Measurements from ENCODE around the gene ATF6.

ATF6 gene

DNA sequence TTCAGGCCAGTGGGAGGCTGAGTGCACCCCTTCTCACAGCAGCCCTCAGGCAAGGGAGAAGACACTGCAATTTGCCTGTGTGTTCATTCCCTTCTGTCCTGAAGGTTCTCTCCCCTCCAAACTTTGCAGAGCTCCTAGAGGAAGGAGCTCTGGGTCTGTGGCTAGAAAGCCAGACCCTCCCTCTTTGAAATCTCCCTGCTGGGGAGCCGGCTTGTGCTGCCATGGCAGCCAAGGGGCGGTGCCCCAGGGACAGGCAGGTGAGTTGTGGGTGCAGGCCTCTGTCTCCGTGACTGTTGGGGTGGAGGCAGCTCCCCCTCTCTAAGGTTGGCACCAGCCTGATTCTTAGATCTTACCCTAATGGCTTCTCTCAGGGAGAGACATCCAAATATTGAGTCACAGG is 204.5 kb downstream of the ATF6 start:
- H3K4me3 ChIP-seq (ENCODE audit: low read depth, low read length) = no peak overlapping the region
- TF ChIP-seq, protein P1, sequence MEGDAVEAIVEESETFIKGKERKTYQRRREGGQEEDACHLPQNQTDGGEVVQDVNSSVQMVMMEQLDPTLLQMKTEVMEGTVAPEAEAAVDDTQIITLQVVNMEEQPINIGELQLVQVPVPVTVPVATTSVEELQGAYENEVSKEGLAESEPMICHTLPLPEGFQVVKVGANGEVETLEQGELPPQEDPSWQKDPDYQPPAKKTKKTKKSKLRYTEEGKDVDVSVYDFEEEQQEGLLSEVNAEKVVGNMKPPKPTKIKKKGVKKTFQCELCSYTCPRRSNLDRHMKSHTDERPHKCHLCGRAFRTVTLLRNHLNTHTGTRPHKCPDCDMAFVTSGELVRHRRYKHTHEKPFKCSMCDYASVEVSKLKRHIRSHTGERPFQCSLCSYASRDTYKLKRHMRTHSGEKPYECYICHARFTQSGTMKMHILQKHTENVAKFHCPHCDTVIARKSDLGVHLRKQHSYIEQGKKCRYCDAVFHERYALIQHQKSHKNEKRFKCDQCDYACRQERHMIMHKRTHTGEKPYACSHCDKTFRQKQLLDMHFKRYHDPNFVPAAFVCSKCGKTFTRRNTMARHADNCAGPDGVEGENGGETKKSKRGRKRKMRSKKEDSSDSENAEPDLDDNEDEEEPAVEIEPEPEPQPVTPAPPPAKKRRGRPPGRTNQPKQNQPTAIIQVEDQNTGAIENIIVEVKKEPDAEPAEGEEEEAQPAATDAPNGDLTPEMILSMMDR (IDR thresholded peaks at IDR 0.05; ENCODE audit: borderline replicate concordance, insufficient read depth, low read depth, low read length) = no peak

DNA sequence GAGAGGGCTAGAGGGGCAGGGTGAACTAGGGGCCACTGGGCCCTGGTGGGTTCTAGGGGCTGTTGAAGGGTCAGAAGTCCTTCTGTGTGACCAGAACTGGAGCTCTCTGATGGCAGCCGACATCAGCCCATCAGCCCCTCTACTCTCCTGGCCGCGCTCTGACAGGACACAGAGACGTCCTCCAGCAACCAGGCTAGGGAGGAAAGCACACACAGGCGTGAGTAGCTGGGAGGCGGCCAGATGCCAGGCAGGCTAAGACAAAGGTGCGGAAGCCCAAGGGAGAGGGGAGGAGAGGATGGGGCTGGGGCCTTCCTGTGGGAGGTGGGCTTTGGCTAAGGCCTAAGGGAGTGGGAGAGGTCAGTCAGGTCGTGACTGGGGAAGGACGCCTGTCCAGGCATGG is 206.7 kb downstream of the ATF6 start:
- TF ChIP-seq, protein P1 (IDR thresholded peaks at IDR 0.05; ENCODE audit: borderline replicate concordance, insufficient read depth, low read depth, low read length) = no peak
- H3K4me3 ChIP-seq (ENCODE audit: low read depth, low read length) = no peak overlapping the region

DNA sequence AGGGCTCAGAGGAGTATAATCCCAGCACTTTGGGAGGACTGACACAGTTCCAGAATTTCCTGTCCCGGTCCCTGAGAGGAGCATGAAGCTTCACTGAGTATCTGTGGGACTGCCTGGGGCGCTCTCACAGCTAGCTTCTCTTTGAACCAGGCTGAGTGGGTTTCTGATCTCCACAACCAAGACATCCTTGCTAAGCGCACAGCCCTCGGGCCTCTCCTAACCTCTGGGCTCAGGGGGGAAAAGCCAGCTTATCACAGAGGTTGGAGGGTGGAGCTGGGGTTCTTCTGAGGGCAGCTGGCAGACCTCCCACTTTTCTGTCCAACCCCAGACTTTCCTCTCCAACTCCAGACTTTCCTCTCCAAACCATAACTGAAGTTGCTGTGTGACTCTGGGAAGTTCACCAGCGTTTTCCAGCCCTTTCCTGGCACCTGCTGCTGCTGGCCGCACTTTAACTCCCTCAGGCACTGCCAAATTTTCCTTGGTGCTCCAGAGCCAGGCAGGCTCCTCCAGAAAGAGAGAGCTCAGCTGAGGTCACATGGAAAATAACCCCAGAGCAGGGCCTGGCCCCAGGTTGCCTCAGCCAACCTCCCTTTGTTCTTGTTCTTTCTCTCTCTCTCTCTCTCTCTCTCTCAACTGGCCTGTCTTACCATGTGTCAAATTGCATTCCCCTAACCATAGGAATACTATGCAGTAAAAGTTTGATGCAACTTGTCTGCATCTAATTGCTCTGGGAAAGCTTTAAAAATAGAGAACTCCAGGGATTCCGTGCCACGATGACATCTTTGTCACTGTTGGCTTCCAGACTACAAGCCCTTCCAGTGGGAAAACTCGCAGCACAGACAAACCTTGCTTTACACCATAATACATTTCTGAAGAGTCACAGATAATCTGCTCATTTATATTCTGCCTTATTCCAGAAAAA is 208.1 kb downstream of the ATF6 start:
- TF ChIP-seq, protein P1 (IDR thresholded peaks at IDR 0.05; ENCODE audit: borderline replicate concordance, insufficient read depth, low read depth, low read length) = no peak

DNA sequence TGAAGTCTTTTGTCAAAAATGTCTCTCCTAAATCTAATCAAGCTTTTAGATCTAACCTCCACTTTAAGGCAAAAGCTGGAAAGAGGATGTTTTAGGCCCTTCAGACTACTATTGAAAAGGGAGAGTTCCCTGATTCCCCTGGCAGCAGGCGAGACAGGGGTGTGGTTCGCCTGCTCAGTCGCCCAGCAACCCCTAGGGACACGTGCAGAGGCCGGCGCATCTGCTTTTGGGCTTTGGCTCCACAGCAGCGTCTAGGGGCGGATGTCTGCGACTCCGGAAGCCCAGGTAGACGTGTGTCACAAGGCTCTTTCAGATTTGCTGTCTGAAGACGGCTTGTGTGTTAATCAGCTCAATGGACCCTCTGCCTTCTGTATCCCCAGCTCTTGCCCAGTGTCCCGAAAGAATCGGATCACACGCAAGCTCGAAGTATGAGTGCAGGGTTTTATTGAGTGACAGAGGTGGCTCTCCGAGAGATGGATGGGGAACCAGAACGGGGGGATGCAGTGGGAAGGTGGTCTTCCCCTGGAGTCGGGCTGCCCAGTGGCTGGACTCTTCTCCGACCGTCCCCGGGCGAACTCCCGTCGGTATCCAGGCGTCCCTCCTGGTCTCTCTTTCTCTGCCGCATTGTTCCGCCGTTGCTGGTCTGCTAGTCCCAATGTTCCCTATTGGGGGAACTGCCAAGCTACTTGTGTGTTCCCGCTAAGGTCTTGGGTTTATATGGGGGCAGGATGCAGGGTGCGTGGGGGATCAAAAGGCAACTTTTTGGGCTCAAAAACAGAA is 212.1 kb downstream of the ATF6 start:
- no peak overlapping the region for H3K4me3 ChIP-seq (ENCODE audit: low read depth, low read length)
- TF ChIP-seq, protein P1 (IDR thresholded peaks at IDR 0.05; ENCODE audit: borderline replicate concordance, insufficient read depth, low read depth, low read length) = no peak

More for the DNA sequence above, 208.1 kb downstream of the ATF6 start:
- no peak overlapping the region for H3K4me3 ChIP-seq (ENCODE audit: low read depth, low read length)

DNA sequence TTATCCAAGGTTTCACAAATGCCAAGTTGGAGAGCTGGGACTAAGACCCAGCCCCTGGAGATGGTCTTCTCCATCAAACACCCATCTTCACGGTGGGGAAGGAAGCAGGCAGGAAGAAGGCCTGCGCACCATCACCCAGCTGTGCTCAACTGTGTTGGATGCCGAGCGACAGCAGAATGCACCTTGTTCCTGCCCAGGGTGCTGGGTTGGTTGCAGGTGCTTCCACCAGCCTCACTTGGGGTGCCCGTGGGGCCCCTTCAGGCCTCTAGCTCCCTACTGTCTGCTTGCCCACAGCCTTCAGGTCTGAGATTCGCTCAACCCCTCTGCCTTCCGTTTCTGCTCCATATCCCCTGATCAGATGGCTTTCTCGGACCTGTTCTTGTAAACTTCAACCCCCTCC is 215.0 kb downstream of the ATF6 start:
- TF ChIP-seq, protein P1 (IDR thresholded peaks at IDR 0.05; ENCODE audit: borderline replicate concordance, insufficient read depth, low read depth, low read length) = no peak
- no peak overlapping the region for H3K4me3 ChIP-seq (ENCODE audit: low read depth, low read length)

DNA sequence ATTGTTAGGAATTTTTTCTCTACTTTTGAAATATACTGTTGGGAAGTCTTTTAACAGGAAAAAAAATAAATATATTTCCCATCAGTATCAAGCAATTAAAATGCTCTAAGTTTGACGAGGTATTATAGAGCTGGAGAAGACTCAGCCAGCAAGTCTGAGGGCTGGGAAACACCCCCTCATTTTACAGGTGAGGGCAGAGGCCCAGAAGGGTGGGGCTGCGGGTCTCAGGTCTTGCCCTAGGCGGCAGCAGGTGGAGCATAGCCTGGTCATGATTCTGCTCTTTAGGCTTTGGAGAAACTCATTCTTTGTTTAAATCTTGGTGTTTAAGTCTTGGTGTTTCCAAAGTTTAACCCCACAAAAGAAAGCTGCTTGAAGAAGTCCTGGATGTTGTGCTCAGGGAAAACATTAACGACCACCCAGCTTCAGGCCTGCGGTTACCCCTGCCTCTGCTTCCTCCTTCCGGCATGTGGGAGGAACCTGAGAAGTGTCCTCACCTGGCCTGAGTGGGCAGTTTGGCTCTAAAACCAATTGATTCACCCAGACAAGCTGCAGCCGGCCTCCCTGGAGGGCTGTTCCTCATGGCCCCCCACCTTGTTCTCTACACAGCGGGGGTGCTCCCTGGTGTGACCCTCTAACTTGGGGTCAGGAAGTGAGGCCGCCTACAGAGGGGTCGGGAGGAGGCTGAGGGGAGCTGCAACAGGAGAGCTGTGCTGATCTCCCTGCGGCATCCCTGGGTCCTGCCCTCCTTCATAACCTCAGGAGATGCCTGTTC is 215.8 kb downstream of the ATF6 start:
- TF ChIP-seq, protein P1 (IDR thresholded peaks at IDR 0.05; ENCODE audit: borderline replicate concordance, insufficient read depth, low read depth, low read length) = no peak
- H3K4me3 ChIP-seq (ENCODE audit: low read depth, low read length) = no peak overlapping the region
